Smooth muscle cell (in vitro differentiated cells): ENCODE measurements around the gene TCF4. TPM values are rescaled to one million over a fixed set of nuclear protein-coding genes. Genes with fewer than 3 reads are reported as not detected.

Experiments
- DNase-seq: peaks from one replicate; lab custom pipeline; 2025; ENCODE audit not compliant: unreplicated experiment; lab: John Stamatoyannopoulos, UW
- H2AFZ ChIP-seq: fragments of 200-600 bp; sonication (generic); 2 replicates; pipeline ENCODE4 v1.6.0; 2016; ENCODE audit warnings: antibody characterized with exemption, low read depth, mild to moderate bottlenecking
- H3F3A ChIP-seq: fragments of 200-600 bp; sonication (generic); 2 replicates; pipeline ENCODE4 v1.6.0; 2017; ENCODE audit warnings: antibody characterized with exemption, low read depth
- H3K27ac ChIP-seq: fragments of 200-600 bp; sonication (generic); 2 replicates; pipeline ENCODE4 v1.5.1; 2016; ENCODE audit warnings: low read depth, mild to moderate bottlenecking
- H3K27me3 ChIP-seq: fragments of 200-600 bp; sonication (generic); 2 replicates; pipeline ENCODE4 v1.6.1; 2016; ENCODE audit warnings: low read depth, mild to moderate bottlenecking
- H3K36me3 ChIP-seq: fragments of 200-600 bp; sonication (generic); 2 replicates; pipeline ENCODE4 v1.5.1; 2016; ENCODE audit warnings: low read depth
- H3K4me1 ChIP-seq: fragments of 200-600 bp; sonication (generic); 2 replicates; pipeline ENCODE4 v1.5.1; 2016; ENCODE audit warnings: low read depth
- H3K4me2 ChIP-seq: fragments of 200-600 bp; sonication (generic); 2 replicates; pipeline ENCODE4 v1.6.0; 2016; ENCODE audit warnings: mild to moderate bottlenecking
- H3K4me3 ChIP-seq: fragments of 200-600 bp; sonication (generic); 2 replicates; pipeline ENCODE4 v1.5.1; 2016; ENCODE audit warnings: mild to moderate bottlenecking
- H3K79me2 ChIP-seq: fragments of 200-600 bp; sonication (generic); 2 replicates; pipeline ENCODE4 v1.6.0; 2016; ENCODE audit warnings: low read depth, mild to moderate bottlenecking
- H3K9ac ChIP-seq: fragments of 200-600 bp; sonication (generic); 2 replicates; pipeline ENCODE4 v1.6.0; 2016; ENCODE audit warnings: low read depth
- H3K9me3 ChIP-seq: fragments of 200-600 bp; sonication (generic); replicated peaks from 2 replicates; pipeline ENCODE4 v1.5.1; 2016; ENCODE audit warnings: low read depth
- H4K20me1 ChIP-seq: fragments of 200-600 bp; sonication (generic); 2 replicates; pipeline ENCODE4 v1.6.0; 2016; ENCODE audit warnings: low read depth
- WGBS: methylation state at CpG from one replicate; pipeline ENCODE4 v1.1.7; 2016; ENCODE audit warnings: low lambda C conversion rate; 5-methylcytosine and 5-hydroxymethylcytosine counted together
- polyA plus RNA-seq: library from polyadenylated mRNA; unstranded; fragments of >200 nt; fragmentation: Nextera tagmentation; extraction: Ambion mirVana; gene quantifications from 2 replicates; pipeline ENCODE4 v1.2.1, GENCODE V29; 2016
- total RNA-seq: library from RNA; depleted of rRNA; stranded (reverse); fragments of >200 nt; gene quantifications from 2 replicates; pipeline ENCODE4 v1.2.3, GENCODE V29; 2014
- TF ChIP-seq, protein P1 (sequence below): fragments of 200-600 bp; sonication (generic); IDR thresholded peaks from 2 replicates; pipeline ENCODE4 v1.5.1; 2017; ENCODE audit warnings: borderline replicate concordance, mild to moderate bottlenecking, antibody characterized with exemption; ENCODE audit not compliant: insufficient read depth, poor library complexity, severe bottlenecking

The TCF4 gene
- total and polyA plus RNA-seq, 2 experiments from 2014 or later: 105 to 120 TPM

DNA sequence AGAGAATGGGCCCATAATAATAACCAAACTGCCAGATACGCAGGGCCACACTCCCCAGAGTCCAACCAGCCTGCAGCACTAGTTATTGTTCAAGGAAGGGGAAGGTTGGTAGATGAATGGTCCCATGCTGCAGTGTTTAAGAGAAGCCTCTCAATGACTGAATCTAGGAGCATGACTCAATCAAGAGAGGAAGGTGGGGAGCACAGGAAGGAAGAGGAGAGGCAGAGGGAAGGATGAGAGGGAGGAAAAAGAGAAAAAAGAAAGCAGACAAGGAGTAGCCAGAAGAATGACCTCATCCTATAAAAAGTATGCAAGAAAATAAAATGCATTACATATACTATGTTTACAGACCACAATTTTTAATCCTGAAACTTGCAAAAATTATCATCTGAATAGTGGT is 174.5 kb downstream of the TCF4 start:
- Histone ChIP-seq H3F3A (peaks cover 14% of the 10 kb centered on the region), H3K79me2 (peaks cover 100% of the 10 kb centered on the region), H3K27me3 (no peaks in the 10 kb centered on the region), H3K36me3 (no peaks in the 10 kb centered on the region), H3K4me2 (no peak overlapping the region), H3K27ac (no peak overlapping the region), H3K4me3 (no peak overlapping the region), H4K20me1 (peaks cover 3% of the 10 kb centered on the region), H3K9ac (no peak overlapping the region), H3K4me1 (peaks cover 39% of the 10 kb centered on the region), H3K9me3 (no peaks in the 10 kb centered on the region), H2AFZ (no peak overlapping the region)
- no peak for DNase-seq
- TF ChIP-seq, protein P1, sequence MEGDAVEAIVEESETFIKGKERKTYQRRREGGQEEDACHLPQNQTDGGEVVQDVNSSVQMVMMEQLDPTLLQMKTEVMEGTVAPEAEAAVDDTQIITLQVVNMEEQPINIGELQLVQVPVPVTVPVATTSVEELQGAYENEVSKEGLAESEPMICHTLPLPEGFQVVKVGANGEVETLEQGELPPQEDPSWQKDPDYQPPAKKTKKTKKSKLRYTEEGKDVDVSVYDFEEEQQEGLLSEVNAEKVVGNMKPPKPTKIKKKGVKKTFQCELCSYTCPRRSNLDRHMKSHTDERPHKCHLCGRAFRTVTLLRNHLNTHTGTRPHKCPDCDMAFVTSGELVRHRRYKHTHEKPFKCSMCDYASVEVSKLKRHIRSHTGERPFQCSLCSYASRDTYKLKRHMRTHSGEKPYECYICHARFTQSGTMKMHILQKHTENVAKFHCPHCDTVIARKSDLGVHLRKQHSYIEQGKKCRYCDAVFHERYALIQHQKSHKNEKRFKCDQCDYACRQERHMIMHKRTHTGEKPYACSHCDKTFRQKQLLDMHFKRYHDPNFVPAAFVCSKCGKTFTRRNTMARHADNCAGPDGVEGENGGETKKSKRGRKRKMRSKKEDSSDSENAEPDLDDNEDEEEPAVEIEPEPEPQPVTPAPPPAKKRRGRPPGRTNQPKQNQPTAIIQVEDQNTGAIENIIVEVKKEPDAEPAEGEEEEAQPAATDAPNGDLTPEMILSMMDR: no peak
- WGBS: 100% methylated on average over 1 of the region's 1 CpG

DNA sequence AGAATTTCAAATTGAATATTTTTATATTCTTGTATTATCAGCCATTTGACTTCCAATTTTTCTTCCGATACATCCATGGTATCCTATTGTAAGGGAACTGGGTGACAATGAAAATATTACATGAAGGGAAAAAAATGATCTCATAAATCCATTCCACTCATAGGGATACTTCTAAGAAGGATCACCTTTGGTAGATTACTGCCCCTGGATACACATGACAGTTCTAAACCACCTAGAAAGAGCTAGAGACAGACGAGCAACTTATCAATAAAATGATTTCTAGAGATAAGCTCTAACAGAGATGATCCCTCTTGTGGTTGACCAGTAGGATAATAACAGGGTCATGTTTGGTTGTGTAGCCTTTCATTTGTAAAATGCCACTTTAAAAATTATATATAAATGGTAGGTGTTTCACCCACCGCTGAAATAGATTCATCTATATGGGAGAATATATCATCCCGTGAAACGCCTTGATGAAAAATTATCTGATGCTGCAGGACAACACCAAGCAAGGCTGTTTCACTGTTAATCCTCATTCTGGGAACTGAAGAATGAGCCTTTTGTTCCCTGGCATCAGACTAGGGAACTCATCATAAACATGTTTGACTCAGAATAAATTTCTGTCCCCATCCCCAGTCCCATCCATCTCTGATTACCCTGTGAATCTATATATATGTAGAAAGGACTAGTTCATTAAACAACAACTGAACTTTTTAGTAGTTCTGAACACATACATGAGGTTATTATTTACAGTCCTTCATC is 180.0 kb downstream of the TCF4 start:
- Histone ChIP-seq H3K36me3 (no peaks in the 10 kb centered on the region), H3K9me3 (no peaks in the 10 kb centered on the region), H3K4me2 (peak overlapping the region; percentile 18), H3K4me1 (peaks cover 45% of the 10 kb centered on the region), H3K4me3 (no peak overlapping the region), H3K27me3 (no peaks in the 10 kb centered on the region), H3K27ac (peak overlapping the region; percentile 36), H2AFZ (no peak overlapping the region), H3K79me2 (peaks cover 93% of the 10 kb centered on the region), H3K9ac (no peak overlapping the region), H4K20me1 (no peaks in the 10 kb centered on the region), H3F3A (peaks cover 10% of the 10 kb centered on the region)
- TF ChIP-seq, protein P1: no peak
- 66% methylated on average over 5 of the region's 5 CpGs for WGBS
- DNase-seq: no peak

DNA sequence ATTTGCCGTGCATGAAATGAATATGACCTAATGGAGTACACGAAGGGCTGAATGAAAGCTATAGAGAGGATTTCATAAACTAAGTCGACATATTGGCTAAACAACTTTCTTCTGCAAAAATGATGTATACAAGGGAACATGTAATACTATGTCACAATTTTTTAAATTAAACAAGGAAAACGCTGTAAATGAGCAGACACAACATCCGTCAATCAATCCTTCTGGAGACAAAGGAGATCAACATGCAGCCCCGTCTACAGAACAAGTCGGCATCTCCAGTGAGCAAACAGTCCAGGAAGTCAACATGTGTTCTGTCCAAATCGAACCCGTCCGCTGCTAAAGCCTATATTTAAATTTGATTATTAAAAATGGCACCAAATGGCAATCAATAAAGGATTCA is 180.8 kb downstream of the TCF4 start:
- Histone ChIP-seq H3K4me2 (peak overlapping the region; percentile 84), H2AFZ (no peak overlapping the region), H3K4me3 (no peak overlapping the region), H3K9ac (no peak overlapping the region), H3K9me3 (no peaks in the 10 kb centered on the region), H3F3A (peaks cover 17% of the 10 kb centered on the region), H4K20me1 (no peaks in the 10 kb centered on the region), H3K27me3 (no peaks in the 10 kb centered on the region), H3K27ac (peak overlapping the region; percentile 99), H3K4me1 (peaks cover 52% of the 10 kb centered on the region), H3K79me2 (peaks cover 88% of the 10 kb centered on the region), H3K36me3 (no peaks in the 10 kb centered on the region)
- TF ChIP-seq, protein P1: no peak
- WGBS: 95% methylated on average over 10 of the region's 10 CpGs
- no peak for DNase-seq

DNA sequence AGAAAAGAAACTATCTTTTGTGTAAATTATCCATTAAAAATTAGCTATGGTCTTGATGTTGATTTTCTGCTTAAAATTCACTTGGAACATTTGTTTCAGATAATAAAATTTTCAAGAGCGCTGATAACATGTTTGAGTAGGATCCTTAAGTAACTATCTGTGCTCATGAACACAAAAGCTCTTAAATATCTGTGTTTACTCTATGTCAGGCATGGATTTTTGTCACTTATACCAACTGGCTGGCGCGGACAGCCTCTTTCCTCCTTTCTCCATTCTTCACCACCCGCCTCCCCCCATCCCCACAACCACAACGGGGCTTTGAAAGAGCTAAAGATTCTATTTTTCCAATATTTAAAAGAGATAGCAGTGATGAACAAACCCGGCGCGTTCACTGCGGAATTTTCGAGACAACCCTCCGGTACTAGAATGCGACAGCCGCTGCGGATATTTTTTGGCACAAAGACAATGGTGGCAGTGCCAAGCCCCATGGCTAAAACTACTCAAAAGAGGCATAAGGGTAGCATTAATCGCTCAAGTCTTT is 181.5 kb downstream of the TCF4 start:
- H3K9me3 ChIP-seq: no peaks in the 10 kb centered on the region
- H3K4me3 ChIP-seq: peak overlapping the region; percentile 37
- H2AFZ ChIP-seq: peak overlapping the region; percentile 46
- H3F3A ChIP-seq: peaks cover 24% of the 10 kb centered on the region
- peaks cover 81% of the 10 kb centered on the region for H3K79me2 ChIP-seq
- no peaks in the 10 kb centered on the region for H4K20me1 ChIP-seq
- TF ChIP-seq, protein P1: no peak
- no peaks in the 10 kb centered on the region for H3K27me3 ChIP-seq
- peak overlapping the region; percentile 84 for H3K4me2 ChIP-seq
- H3K9ac ChIP-seq: peak overlapping the region; percentile 77
- H3K4me1 ChIP-seq: peaks cover 58% of the 10 kb centered on the region
- DNase-seq: no peak
- WGBS: 47% methylated on average over 15 of the region's 15 CpGs
- no peaks in the 10 kb centered on the region for H3K36me3 ChIP-seq
- H3K27ac ChIP-seq: peak overlapping the region; percentile 99
